K562 (cell line): ENCODE measurements around the gene GNAI2.

Experiments used
- HDAC2 ChIP-seq: fragments of 450-650 bp; IDR thresholded peaks from 2 replicates; pipeline ENCODE4 v1.6.1; 2016; ENCODE audit warnings: mild to moderate bottlenecking
- JUND ChIP-seq, 2 experiments: IDR thresholded peaks; 2 replicates in 1 of 2; 3 replicates in 1 of 2; pipeline ENCODE4 v1.6.1; 2011; ENCODE audit warnings: borderline replicate concordance in 2 of 2, low read depth in 2 of 2, low read length in 2 of 2, improper control_type of control experiment in 1 of 2, missing biosample characterization in 1 of 2, missing genetic modification characterization in 1 of 2, missing genetic modification reagents in 1 of 2
- MYC ChIP-seq, 2 experiments: fragments of 250-450 bp in 1 of 2; sonication (Bioruptor Pico) in 1 of 2; IDR thresholded peaks; 2 replicates each; pipeline versions ENCODE4 v1.5.1 to v1.6.1; 2012 to 2021; ENCODE audit warnings: low read depth in 2 of 2, borderline replicate concordance in 1 of 2, improper control_type of control experiment in 1 of 2, low read length in 1 of 2, mild to moderate bottlenecking in 1 of 2, moderate library complexity in 1 of 2
- PHF8 ChIP-seq: fragments of 200-600 bp; sonication (generic); IDR thresholded peaks from 2 replicates; pipeline ENCODE4 v1.6.1; 2012; ENCODE audit warnings: mixed run types, mild to moderate bottlenecking, inconsistent platforms, low read length, moderate library complexity, borderline replicate concordance
- POLR2AphosphoS5 ChIP-seq: IDR thresholded peaks from 2 replicates; pipeline ENCODE4 v1.6.1; 2011; ENCODE audit warnings: mild to moderate bottlenecking, low read depth, low read length, moderate library complexity; ENCODE audit not compliant: control insufficient read depth, insufficient read depth
- SIN3B ChIP-seq: fragments of 450-650 bp; IDR thresholded peaks from 2 replicates; pipeline ENCODE4 v1.6.1; 2017; ENCODE audit warnings: low read depth, mild to moderate bottlenecking, moderate library complexity
- SPI1 ChIP-seq: IDR thresholded peaks from 2 replicates; pipeline ENCODE4 v1.6.1; 2011; ENCODE audit warnings: low read depth, low read length, control low read depth, borderline replicate concordance
- TAF1 ChIP-seq: IDR thresholded peaks from 2 replicates; pipeline ENCODE4 v1.6.1; 2011; ENCODE audit warnings: mild to moderate bottlenecking, low read length, moderate library complexity; ENCODE audit not compliant: insufficient read depth, control insufficient read depth, severe bottlenecking; ENCODE audit errors: extremely low read depth
- TARDBP ChIP-seq: fragments of 450-650 bp; IDR thresholded peaks from 2 replicates; pipeline ENCODE4 v1.6.1; 2016
- TCF7 ChIP-seq: sonication (generic); IDR thresholded peaks from 2 replicates; pipeline ENCODE4 v1.6.1; 2016; ENCODE audit warnings: antibody characterized with exemption, borderline replicate concordance
- U2AF1 ChIP-seq: fragments of 200-400 bp; formaldehyde crosslinking; optimal IDR thresholded peaks from 2 replicates; pipeline ENCODE3; 2017; ENCODE audit warnings: mild to moderate bottlenecking, low read depth, low read length, moderate library complexity
- ZFX ChIP-seq: sonication (generic); formaldehyde crosslinking; IDR thresholded peaks from 2 replicates; pipeline ENCODE4 v1.8.0; 2022; ENCODE audit warnings: mild to moderate bottlenecking, missing genetic modification reagents, moderate library complexity
- TF ChIP-seq, protein P1 (sequence below), 3 experiments: IDR thresholded peaks in 2 of 3; conservative IDR thresholded peaks in 1 of 3; 2 replicates each; pipeline ENCODE4 v1.5.1; 2011 to 2012; ENCODE audit warnings: low read length in 3 of 3, mild to moderate bottlenecking in 3 of 3, control low read depth in 2 of 3, improper control_type of control experiment in 1 of 3, inconsistent platforms in 1 of 3, low read depth in 1 of 3, mixed read lengths in 1 of 3, moderate library complexity in 1 of 3; ENCODE audit not compliant: insufficient read depth in 2 of 3

- TF ChIP-seq SIN3B (no peak), U2AF1 (no peak), ZFX (CRISPR knock-in tag) (no peak), POLR2AphosphoS5 (no peak), TAF1 (no peak), TCF7 (no peak), JUND (IDR thresholded peaks at IDR 0.05; ENCODE audit: borderline replicate concordance, low read depth, low read length) (no peak), JUND (tag; IDR thresholded peaks at IDR 0.05; ENCODE audit: borderline replicate concordance, low read depth, low read length) (no peak), SPI1 (no peak), MYC (IDR thresholded peaks at IDR 0.05; ENCODE audit: low read depth, low read length) (no peak), MYC (CRISPR knock-in tag; IDR thresholded peaks at IDR 0.05; ENCODE audit: borderline replicate concordance, low read depth) (no peak), HDAC2 (no peak), PHF8 (no peak), TARDBP (no peak)
- TF ChIP-seq, protein P1, sequence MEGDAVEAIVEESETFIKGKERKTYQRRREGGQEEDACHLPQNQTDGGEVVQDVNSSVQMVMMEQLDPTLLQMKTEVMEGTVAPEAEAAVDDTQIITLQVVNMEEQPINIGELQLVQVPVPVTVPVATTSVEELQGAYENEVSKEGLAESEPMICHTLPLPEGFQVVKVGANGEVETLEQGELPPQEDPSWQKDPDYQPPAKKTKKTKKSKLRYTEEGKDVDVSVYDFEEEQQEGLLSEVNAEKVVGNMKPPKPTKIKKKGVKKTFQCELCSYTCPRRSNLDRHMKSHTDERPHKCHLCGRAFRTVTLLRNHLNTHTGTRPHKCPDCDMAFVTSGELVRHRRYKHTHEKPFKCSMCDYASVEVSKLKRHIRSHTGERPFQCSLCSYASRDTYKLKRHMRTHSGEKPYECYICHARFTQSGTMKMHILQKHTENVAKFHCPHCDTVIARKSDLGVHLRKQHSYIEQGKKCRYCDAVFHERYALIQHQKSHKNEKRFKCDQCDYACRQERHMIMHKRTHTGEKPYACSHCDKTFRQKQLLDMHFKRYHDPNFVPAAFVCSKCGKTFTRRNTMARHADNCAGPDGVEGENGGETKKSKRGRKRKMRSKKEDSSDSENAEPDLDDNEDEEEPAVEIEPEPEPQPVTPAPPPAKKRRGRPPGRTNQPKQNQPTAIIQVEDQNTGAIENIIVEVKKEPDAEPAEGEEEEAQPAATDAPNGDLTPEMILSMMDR (IDR thresholded peaks at IDR 0.05 in 2 of 3, conservative IDR thresholded peaks at IDR 0.05 in 1 of 3; ENCODE audit: insufficient read depth in 2 of 3, low read depth in 1 of 3, low read length in 3 of 3): no peak
These were observed 27.7 kb downstream of the GNAI2 start for GRCh38 chr3:50263478-50264382.
